Colonic mucosa (tissue), 4 donors: ENCODE measurements around the gene TSC22D4. TPM values are rescaled to one million over a fixed set of nuclear protein-coding genes. Genes with fewer than 3 reads are reported as not detected.

Experiments
- DNase-seq: peaks from one replicate; pipeline ENCODE4 v3.0.0-alpha.2; 2020
- H3K27ac ChIP-seq: fragments of 200-600 bp; one replicate; pipeline ENCODE4 v1.8.0; 2021
- H3K27me3 ChIP-seq: fragments of 200-600 bp; one replicate; pipeline ENCODE4 v1.8.0; 2021
- H3K36me3 ChIP-seq: fragments of 200-600 bp; one replicate; pipeline ENCODE4 v1.8.0; 2021
- H3K4me1 ChIP-seq: fragments of 200-600 bp; one replicate; pipeline ENCODE4 v1.8.0; 2021; ENCODE audit warnings: mild to moderate bottlenecking
- H3K4me3 ChIP-seq: fragments of 200-600 bp; one replicate; pipeline ENCODE4 v1.8.0; 2021
- H3K9ac ChIP-seq, 2 donors: one replicate each; pipeline ENCODE4 v1.7.0; 2013; ENCODE audit warnings: control low read depth in 2 of 2, low read depth in 2 of 2, low read length in 2 of 2
- H3K9me3 ChIP-seq: fragments of 200-600 bp; one replicate; pipeline ENCODE4 v1.8.0; 2021
- intact Hi-C: fragments of 100-400 bp; cut with DNase I; formaldehyde crosslinking; loops from one replicate; pipeline ENCODE4 v1.14.1; 2022
- total RNA-seq, 2 donors: library from RNA; stranded (reverse); fragmentation: NEBNext Ultra II Directional in 1 of 2; extraction: Animal tissue kit (Norgen Biotek cat#: 25700) in 1 of 2; gene quantifications; one replicate each; pipeline ENCODE4 v1.2.1, GENCODE V29; 2021
- TF ChIP-seq, protein P1 (sequence below): fragments of 200-600 bp; IDR thresholded peaks from one replicate; pipeline ENCODE4 v1.8.0; 2022; ENCODE audit warnings: antibody characterized with exemption, mild to moderate bottlenecking
- donor health status: healthy.
- donor health status: DM: no; HTN: no; CAD: no.
- donor health status: DM: no; HTN: no; CAD: no.

The TSC22D4 gene
- total RNA-seq, 2 donors from 2014 or later, result 56.1 to 56.3 TPM

DNA sequence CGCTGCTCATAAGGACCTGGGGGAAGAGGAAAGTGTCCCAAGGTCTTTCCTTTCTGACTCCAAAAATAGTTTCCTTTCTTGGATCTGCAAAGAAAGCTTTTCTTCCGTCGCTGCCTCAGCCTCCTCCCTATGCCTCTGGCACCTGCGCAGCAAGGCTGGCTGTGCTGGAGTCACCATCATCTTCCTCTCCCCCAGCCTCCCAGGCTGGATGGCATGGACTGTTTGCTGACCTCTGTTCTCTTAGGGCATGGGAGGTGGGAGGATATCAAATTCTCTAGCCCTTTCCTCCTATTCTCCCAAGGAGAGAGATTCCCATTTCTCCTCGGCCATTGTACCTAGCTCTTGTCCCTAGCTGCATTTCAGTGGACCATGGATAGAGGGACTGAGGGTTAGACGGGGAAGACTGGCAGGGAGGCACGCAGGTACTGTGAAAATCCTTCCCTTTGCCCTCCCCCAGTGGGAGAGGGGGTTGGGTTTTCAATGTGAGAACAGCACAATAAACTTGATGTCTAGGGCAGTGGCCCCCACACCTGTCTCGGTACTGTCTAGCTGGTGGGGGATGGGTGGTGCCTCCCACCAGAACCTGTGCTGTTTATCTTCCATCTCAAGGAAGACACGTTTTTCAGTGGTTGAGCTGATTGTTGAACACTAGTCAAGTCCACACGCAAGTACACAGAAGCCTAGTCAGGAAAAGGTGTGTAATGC, 45.3 kb downstream of the TSC22D4 start:
- no peaks in the 10 kb centered on the region for H3K27me3 ChIP-seq
- TF ChIP-seq, protein P1, sequence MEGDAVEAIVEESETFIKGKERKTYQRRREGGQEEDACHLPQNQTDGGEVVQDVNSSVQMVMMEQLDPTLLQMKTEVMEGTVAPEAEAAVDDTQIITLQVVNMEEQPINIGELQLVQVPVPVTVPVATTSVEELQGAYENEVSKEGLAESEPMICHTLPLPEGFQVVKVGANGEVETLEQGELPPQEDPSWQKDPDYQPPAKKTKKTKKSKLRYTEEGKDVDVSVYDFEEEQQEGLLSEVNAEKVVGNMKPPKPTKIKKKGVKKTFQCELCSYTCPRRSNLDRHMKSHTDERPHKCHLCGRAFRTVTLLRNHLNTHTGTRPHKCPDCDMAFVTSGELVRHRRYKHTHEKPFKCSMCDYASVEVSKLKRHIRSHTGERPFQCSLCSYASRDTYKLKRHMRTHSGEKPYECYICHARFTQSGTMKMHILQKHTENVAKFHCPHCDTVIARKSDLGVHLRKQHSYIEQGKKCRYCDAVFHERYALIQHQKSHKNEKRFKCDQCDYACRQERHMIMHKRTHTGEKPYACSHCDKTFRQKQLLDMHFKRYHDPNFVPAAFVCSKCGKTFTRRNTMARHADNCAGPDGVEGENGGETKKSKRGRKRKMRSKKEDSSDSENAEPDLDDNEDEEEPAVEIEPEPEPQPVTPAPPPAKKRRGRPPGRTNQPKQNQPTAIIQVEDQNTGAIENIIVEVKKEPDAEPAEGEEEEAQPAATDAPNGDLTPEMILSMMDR, result no peak
- no peak overlapping the region for H3K27ac ChIP-seq
- H3K9me3 ChIP-seq, result no peaks in the 10 kb centered on the region
- no peak for DNase-seq
- no peak overlapping the region for H3K4me3 ChIP-seq
- H3K36me3 ChIP-seq, result peaks cover 5% of the 10 kb centered on the region
- peaks cover 10% of the 10 kb centered on the region for H3K4me1 ChIP-seq
- intact Hi-C loops, result no loop called here
- H3K9ac ChIP-seq, result peak overlapping the region in 1 of 2 donors; percentile 46

DNA sequence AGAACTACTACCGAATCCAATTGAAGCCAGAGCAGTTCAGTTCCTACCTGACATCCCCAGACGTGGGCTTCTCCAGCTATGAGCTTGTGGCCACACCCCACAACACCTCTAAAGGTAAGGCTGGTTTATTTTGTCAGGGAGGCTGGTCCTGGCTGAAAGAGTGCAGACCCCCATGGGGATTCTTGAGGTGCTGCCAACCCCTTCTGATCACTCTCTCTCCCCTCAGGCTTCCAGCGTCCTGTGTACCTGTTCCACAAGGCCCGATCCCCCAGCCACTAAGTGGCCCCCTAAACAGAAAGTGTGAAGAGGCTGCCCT, 45.8 kb downstream of the TSC22D4 start:
- TF ChIP-seq, protein P1, result no peak
- intact Hi-C loops, result no loop called here
- Histone ChIP-seq H3K4me3 (no peak overlapping the region), H3K9ac (peak overlapping the region in 1 of 2 donors; percentile 51), H3K27ac (no peak overlapping the region), H3K9me3 (no peaks in the 10 kb centered on the region), H3K27me3 (no peaks in the 10 kb centered on the region), H3K36me3 (peaks cover 5% of the 10 kb centered on the region), H3K4me1 (peaks cover 10% of the 10 kb centered on the region)
- no peak for DNase-seq

DNA sequence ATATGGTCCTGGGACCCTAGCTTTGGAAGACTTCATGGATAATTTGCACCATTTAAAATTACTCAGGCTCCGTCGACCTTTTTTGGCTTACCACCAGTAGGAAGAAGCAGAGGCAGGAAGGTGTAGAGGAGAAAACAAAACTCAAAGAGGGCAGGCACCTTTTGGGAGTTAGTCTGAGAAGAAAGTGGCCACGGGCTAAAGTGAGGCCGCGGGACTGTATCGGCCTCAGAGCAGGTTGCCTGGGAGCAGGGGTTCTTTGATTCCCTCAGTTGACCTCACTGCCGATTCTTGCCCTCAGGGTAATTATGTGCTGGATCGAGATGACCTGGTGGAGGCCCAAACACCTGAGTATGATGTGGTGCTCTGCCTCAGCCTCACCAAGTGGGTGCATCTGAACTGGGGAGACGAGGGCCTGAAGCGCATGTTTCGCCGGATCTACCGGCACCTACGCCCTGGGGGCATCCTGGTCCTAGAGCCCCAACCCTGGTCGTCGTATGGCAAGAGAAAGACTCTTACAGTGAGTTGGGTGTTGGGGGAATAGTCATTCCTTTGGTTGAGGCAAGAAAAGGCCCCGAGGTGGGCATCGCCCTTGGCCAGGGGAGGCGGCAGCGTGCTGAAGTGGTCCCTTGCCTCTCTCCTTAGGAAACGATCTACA, 46.3 kb downstream of the TSC22D4 start:
- peaks cover 10% of the 10 kb centered on the region for H3K4me1 ChIP-seq
- DNase-seq, result no peak
- no peak overlapping the region for H3K27ac ChIP-seq

DNA sequence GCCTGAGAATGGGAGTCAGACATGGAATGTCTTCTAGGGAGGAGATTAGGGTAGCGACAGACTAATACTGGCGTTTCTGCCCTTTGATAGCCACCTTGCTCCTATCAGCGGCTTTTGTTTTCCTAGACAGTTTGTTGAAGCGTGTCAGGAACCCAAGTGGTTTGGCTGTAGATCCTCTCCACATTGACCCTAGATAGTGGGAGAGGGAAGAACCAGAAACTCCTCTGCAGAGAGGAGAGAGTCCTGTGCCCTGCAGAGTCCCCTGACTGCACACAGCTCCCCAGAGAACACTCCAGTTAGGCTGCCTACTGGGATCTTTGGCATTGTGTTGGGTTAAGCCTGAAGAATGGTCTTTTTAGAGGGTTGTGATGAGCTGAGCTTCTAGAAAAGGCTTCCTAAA, 47.0 kb downstream of the TSC22D4 start:
- H3K4me3 ChIP-seq, result no peak overlapping the region
- H3K9ac ChIP-seq, result no peak overlapping the region
- H3K4me1 ChIP-seq, result peaks cover 10% of the 10 kb centered on the region
- H3K36me3 ChIP-seq, result peaks cover 5% of the 10 kb centered on the region
- H3K27ac ChIP-seq, result no peak overlapping the region
- DNase-seq, result no peak
- TF ChIP-seq, protein P1, result no peak
- no peaks in the 10 kb centered on the region for H3K27me3 ChIP-seq
- no peaks in the 10 kb centered on the region for H3K9me3 ChIP-seq
- intact Hi-C loops, result no loop called here

More for the DNA sequence above, 46.3 kb downstream of the TSC22D4 start:
- H3K36me3 ChIP-seq, result peaks cover 5% of the 10 kb centered on the region
- intact Hi-C loops, result no loop called here
- H3K9me3 ChIP-seq, result no peaks in the 10 kb centered on the region
- peak overlapping the region in 1 of 2 donors; percentile 51 for H3K9ac ChIP-seq
- H3K27me3 ChIP-seq, result no peaks in the 10 kb centered on the region
- TF ChIP-seq, protein P1, result no peak
- H3K4me3 ChIP-seq, result no peak overlapping the region

DNA sequence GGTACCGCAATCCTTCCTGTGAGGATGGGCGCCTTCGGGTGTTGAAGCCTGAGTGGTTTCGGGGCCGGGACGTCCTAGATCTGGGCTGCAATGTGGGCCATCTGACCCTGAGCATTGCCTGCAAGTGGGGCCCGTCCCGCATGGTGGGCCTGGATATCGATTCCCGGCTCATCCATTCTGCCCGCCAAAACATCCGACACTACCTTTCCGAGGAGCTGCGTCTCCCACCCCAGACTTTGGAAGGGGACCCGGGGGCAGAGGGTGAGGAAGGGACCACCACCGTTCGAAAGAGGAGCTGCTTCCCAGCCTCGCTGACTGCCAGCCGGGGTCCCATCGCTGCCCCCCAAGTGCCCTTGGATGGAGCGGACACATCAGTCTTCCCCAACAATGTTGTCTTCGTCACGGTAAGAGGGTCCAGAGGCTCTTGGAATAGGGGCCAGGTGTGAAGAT, 47.7 kb downstream of the TSC22D4 start:
- peaks cover 5% of the 10 kb centered on the region for H3K36me3 ChIP-seq
- intact Hi-C loops, result no loop called here
- no peak for DNase-seq
- H3K4me3 ChIP-seq, result no peak overlapping the region
- no peaks in the 10 kb centered on the region for H3K9me3 ChIP-seq
- TF ChIP-seq, protein P1, result no peak
- H3K27me3 ChIP-seq, result no peaks in the 10 kb centered on the region
- peaks cover 10% of the 10 kb centered on the region for H3K4me1 ChIP-seq
- peak overlapping the region; percentile 100 for H3K27ac ChIP-seq
- peak overlapping the region in 1 of 2 donors; percentile 94 for H3K9ac ChIP-seq
